ENCODE results near the gene PCSK4. TPM values are rescaled to one million over a fixed set of nuclear protein-coding genes. Genes with fewer than 3 reads are reported as not detected.

PCSK4 gene
- polyA plus RNA-seq, 1 of the 3 experiments (the other 2 are of a cell fraction), result 6.6 TPM

- no peaks in the 10 kb centered on the region for H3K9me2 ChIP-seq
- H3K27ac ChIP-seq (ENCODE audit: low read depth in 2 of 2, low read length in 1 of 2), result no peak overlapping the region
- WGBS (ENCODE audit: low lambda C conversion rate), result 92% methylated on average over 34 of the region's 40 CpGs
- H3K36me3 ChIP-seq (replicated peaks in 1 of 2; ENCODE audit: control insufficient read depth in 1 of 2, insufficient read depth in 2 of 2, low read length in 1 of 2), result no peaks in the 10 kb centered on the region
- H3K9ac ChIP-seq, result no peak overlapping the region
- POLR2A ChIA-PET, result no interaction called here
- H2AFZ ChIP-seq (ENCODE audit: low read depth), result no peak overlapping the region
- no peaks in the 10 kb centered on the region for H3K79me2 ChIP-seq (ENCODE audit: insufficient read depth)
- H3K9me3 ChIP-seq, result no peaks in the 10 kb centered on the region
- CTCF ChIA-PET, result no interaction called here
- H3K4me1 ChIP-seq (ENCODE audit: control insufficient read depth in 1 of 2, insufficient read depth in 2 of 2, low read depth in 1 of 2, low read length in 1 of 2), result peaks cover 0 to 11% of the 10 kb centered on the region in 2 experiments; a peak in 1 of 4 replicates
- no peaks in the 10 kb centered on the region for H3K27me3 ChIP-seq (ENCODE audit: insufficient read depth)
- DNase-seq, result no peak
- no peaks in the 10 kb centered on the region for H4K20me1 ChIP-seq (ENCODE audit: insufficient read depth)
- H3K4me3 ChIP-seq (ENCODE audit: low read depth in 2 of 2, low read length in 1 of 2), result no peak overlapping the region
- TF ChIP-seq MEF2A (IDR thresholded peaks at IDR 0.05; ENCODE audit: borderline replicate concordance, low read depth) (no peak), MXI1 (IDR thresholded peaks at IDR 0.05; ENCODE audit: low read depth, low read length) (no peak), GATA2 (CRISPR knock-in tag; IDR thresholded peaks at IDR 0.05) (no peak), YY1 (IDR thresholded peaks at IDR 0.05; ENCODE audit: low read depth) (no peak), SIN3A (IDR thresholded peaks at IDR 0.05; ENCODE audit: borderline replicate concordance, low read depth, low read length) (no peak), ELF1 (IDR thresholded peaks at IDR 0.05) (no peak), EZH2phosphoT487 (IDR thresholded peaks at IDR 0.05; ENCODE audit: borderline replicate concordance, low read depth) (no peak), GABPA (IDR thresholded peaks at IDR 0.05; ENCODE audit: low read depth) (no peak), NFIC (IDR thresholded peaks at IDR 0.05; ENCODE audit: borderline replicate concordance) (no peak), POLR2AphosphoS5 (IDR thresholded peaks at IDR 0.05; ENCODE audit: low read depth, low read length) (no peak), TAF1 (IDR thresholded peaks at IDR 0.05; ENCODE audit: borderline replicate concordance, low read depth, low read length) (no peak), FOXJ3 (CRISPR knock-in tag; IDR thresholded peaks at IDR 0.05) (no peak)
- TF ChIP-seq, protein P1, sequence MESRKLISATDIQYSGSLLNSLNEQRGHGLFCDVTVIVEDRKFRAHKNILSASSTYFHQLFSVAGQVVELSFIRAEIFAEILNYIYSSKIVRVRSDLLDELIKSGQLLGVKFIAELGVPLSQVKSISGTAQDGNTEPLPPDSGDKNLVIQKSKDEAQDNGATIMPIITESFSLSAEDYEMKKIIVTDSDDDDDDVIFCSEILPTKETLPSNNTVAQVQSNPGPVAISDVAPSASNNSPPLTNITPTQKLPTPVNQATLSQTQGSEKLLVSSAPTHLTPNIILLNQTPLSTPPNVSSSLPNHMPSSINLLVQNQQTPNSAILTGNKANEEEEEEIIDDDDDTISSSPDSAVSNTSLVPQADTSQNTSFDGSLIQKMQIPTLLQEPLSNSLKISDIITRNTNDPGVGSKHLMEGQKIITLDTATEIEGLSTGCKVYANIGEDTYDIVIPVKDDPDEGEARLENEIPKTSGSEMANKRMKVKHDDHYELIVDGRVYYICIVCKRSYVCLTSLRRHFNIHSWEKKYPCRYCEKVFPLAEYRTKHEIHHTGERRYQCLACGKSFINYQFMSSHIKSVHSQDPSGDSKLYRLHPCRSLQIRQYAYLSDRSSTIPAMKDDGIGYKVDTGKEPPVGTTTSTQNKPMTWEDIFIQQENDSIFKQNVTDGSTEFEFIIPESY (IDR thresholded peaks at IDR 0.05; ENCODE audit: borderline replicate concordance, low read depth), result no peak
- TF ChIP-seq, protein P2, sequence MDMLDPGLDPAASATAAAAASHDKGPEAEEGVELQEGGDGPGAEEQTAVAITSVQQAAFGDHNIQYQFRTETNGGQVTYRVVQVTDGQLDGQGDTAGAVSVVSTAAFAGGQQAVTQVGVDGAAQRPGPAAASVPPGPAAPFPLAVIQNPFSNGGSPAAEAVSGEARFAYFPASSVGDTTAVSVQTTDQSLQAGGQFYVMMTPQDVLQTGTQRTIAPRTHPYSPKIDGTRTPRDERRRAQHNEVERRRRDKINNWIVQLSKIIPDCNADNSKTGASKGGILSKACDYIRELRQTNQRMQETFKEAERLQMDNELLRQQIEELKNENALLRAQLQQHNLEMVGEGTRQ (IDR thresholded peaks at IDR 0.05; ENCODE audit: borderline replicate concordance, low read depth, low read length), result no peak
- H3K4me2 ChIP-seq, result no peak overlapping the region
- peaks cover under 1% of the 10 kb centered on the region for H3F3A ChIP-seq (replicated peaks; ENCODE audit: insufficient read depth)
Measured at GRCh38 chr19:1495799-1496713, 5.9 kb upstream of the PCSK4 start.

All from SK-N-SH (cell line).